Type B pancreatic cell (in vitro differentiated cells): ENCODE results near the gene FAHD1. TPM values are rescaled to one million over a fixed set of nuclear protein-coding genes. Genes with fewer than 3 reads are reported as not detected.

ENCODE experiments used
- DNase-seq: peaks from one replicate; pipeline ENCODE4 v3.0.0; 2021; ENCODE audit warnings: mixed read lengths; ENCODE audit not compliant: unreplicated experiment; ENCODE audit errors: extremely low spot score
- H3K27ac Mint-ChIP-seq: 2 replicates; pipeline ENCODE4 v1.8.0; 2021; ENCODE audit warnings: mild to moderate bottlenecking, mixed read lengths
- H3K27me3 Mint-ChIP-seq: 2 replicates; pipeline ENCODE4 v1.8.0; 2021; ENCODE audit warnings: mixed read lengths
- H3K36me3 Mint-ChIP-seq: 2 replicates; pipeline ENCODE4 v1.8.0; 2021; ENCODE audit warnings: mixed read lengths
- H3K4me1 Mint-ChIP-seq: one replicate; pipeline ENCODE4 v1.8.0; 2021; ENCODE audit warnings: mixed read lengths; ENCODE audit not compliant: unreplicated experiment
- H3K4me3 Mint-ChIP-seq: 2 replicates; pipeline ENCODE4 v1.8.0; 2021; ENCODE audit warnings: mild to moderate bottlenecking, mixed read lengths
- H3K9me3 Mint-ChIP-seq: 2 replicates; pipeline ENCODE4 v1.8.0; 2021; ENCODE audit warnings: mixed read lengths
- total RNA-seq: library from RNA; stranded (reverse); gene quantifications from 2 replicates; pipeline ENCODE4 v1.2.1, GENCODE V29; 2021; ENCODE audit warnings: low replicate concordance
- TF ChIP-seq, protein P1 (sequence below): fragments of 200-600 bp; sonication (generic); conservative IDR thresholded peaks from 2 replicates; pipeline ENCODE4 v1.5.0; 2021; ENCODE audit warnings: antibody characterized with exemption, mild to moderate bottlenecking

Gene FAHD1
- total RNA-seq, 1 donor from 2014 or later: 33.2 TPM

DNA sequence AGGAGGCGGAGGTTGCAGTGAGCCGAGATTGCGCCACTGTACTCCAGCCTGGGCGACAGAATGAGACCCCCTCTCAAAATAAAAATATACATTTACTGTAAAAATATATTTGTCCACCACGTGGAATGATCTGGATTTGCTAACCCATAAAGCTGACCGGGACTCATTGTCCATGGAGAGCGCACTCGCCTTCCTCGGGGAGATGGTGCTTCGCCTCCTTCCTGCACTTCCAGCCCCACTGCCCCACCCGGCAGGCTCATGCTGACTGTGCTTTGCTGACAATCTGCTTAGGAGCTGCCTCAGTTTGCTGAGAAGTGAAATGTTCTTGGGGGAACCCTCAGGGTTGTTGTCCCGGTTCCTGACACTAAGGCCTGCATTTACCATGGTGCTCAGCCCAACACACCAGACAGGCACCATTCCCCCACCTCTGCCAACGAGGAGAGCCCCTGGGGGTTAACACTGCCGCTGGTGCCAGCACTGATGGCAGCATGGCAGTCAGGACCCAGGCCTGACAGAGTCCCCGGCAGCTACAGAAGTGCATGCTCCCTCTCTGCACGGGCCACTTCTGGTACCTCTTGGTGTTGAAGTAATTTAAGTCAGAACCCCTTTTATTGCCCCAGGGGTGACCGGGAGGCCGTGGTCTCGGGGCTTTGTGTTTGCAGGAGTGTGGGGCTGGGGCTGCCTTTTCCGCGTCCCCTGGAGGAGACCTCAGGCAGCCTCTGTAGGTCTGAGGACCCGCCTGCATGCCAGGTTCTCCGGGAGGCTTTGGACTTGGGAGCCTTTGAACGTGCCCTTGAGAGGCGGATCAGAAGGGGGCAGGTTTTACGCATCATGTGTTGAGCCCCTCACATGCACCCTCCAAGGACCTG lies 41.8 kb upstream of the FAHD1 start:
- H3K27me3 Mint-ChIP-seq: no peaks in the 10 kb centered on the region
- TF ChIP-seq, protein P1, sequence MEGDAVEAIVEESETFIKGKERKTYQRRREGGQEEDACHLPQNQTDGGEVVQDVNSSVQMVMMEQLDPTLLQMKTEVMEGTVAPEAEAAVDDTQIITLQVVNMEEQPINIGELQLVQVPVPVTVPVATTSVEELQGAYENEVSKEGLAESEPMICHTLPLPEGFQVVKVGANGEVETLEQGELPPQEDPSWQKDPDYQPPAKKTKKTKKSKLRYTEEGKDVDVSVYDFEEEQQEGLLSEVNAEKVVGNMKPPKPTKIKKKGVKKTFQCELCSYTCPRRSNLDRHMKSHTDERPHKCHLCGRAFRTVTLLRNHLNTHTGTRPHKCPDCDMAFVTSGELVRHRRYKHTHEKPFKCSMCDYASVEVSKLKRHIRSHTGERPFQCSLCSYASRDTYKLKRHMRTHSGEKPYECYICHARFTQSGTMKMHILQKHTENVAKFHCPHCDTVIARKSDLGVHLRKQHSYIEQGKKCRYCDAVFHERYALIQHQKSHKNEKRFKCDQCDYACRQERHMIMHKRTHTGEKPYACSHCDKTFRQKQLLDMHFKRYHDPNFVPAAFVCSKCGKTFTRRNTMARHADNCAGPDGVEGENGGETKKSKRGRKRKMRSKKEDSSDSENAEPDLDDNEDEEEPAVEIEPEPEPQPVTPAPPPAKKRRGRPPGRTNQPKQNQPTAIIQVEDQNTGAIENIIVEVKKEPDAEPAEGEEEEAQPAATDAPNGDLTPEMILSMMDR: no peak
- H3K27ac Mint-ChIP-seq: no peak overlapping the region

DNA sequence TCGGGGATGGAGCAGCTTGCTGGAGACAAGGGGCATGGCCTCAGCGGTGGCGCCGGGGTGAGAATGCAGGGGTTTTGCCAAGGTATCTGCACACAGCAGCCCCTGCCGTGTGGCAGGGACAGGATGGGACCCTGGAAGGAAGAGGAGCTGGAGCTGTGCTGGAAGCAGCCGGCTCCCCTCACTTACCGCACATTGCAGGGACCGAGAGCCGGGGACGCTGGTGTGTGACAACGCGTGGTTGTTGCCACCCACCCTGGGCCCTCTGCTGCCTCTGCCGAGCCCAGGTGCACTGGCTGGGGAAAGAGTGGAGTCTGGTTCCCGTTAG lies 41.2 kb upstream of the FAHD1 start:
- no peaks in the 10 kb centered on the region for H3K27me3 Mint-ChIP-seq

More for the DNA sequence above, 41.8 kb upstream of the FAHD1 start:
- DNase-seq: no peak
- peak overlapping the region; percentile 81 for H3K4me3 Mint-ChIP-seq
- H3K36me3 Mint-ChIP-seq: peaks cover 3% of the 10 kb centered on the region
- H3K4me1 Mint-ChIP-seq: peaks cover 14% of the 10 kb centered on the region
- no peaks in the 10 kb centered on the region for H3K9me3 Mint-ChIP-seq

DNA sequence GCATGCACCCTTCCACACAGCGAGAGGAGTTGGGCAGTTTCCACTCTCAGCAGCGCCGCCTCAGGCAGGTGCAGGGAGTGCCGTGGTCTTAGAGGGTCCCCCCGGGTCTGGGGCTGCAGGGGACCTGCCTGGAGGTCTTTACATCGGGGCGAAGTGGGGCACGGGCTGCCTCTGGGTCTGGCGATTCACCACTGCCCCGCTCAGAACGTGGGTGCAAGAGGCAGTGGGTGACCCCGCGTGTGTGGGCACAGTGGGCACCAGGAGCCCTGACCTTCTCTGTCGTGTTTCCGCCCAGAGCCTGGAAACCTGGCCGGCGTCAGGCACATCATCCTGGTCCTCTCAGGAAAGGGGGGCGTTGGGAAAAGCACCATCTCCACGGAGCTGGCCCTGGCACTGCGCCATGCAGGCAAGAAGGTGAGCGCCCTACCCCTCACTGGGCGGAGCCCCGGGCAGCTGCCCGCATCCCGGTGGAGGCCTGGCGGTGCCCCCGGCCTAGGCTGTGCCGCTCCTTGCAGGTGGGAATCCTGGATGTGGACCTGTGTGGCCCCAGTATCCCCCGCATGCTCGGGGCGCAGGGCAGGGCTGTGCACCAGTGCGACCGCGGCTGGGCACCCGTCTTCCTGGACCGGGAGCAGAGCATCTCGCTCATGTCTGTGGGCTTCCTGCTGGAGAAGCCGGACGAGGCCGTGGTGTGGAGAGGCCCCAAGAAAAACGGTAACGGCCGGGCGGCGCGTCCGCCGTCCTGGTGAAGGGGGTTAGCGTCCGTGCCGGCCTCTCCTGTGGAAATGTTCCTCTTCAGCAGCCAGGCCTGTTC lies 40.6 kb upstream of the FAHD1 start:
- no peaks in the 10 kb centered on the region for H3K9me3 Mint-ChIP-seq
- no peak overlapping the region for H3K4me3 Mint-ChIP-seq
- TF ChIP-seq, protein P1: no peak
- H3K36me3 Mint-ChIP-seq: peaks cover 3% of the 10 kb centered on the region
- DNase-seq: no peak
- H3K27me3 Mint-ChIP-seq: no peaks in the 10 kb centered on the region
- no peak overlapping the region for H3K27ac Mint-ChIP-seq
- H3K4me1 Mint-ChIP-seq: peaks cover 9% of the 10 kb centered on the region

More for the DNA sequence above, 41.2 kb upstream of the FAHD1 start:
- DNase-seq: no peak
- H3K36me3 Mint-ChIP-seq: peaks cover 3% of the 10 kb centered on the region
- TF ChIP-seq, protein P1: no peak
- no peaks in the 10 kb centered on the region for H3K9me3 Mint-ChIP-seq
- peaks cover 14% of the 10 kb centered on the region for H3K4me1 Mint-ChIP-seq
- H3K4me3 Mint-ChIP-seq: peak overlapping the region; percentile 45
- no peak overlapping the region for H3K27ac Mint-ChIP-seq

DNA sequence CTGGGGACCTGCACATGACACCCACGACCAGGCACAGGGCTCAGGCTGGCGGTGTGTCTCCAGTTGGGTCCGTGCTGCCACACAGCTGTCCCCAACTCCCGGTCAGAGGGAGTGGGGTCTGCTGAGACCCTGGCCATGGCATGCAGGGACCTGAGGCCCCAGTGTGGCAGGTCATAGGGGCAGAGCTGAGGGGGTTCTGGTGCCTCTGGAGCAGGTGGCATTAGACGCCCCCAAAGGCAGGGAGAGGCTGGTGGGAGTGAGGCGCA lies 40.0 kb upstream of the FAHD1 start:
- H3K4me3 Mint-ChIP-seq: no peak overlapping the region
- H3K27me3 Mint-ChIP-seq: no peaks in the 10 kb centered on the region
- peaks cover 3% of the 10 kb centered on the region for H3K36me3 Mint-ChIP-seq

DNA sequence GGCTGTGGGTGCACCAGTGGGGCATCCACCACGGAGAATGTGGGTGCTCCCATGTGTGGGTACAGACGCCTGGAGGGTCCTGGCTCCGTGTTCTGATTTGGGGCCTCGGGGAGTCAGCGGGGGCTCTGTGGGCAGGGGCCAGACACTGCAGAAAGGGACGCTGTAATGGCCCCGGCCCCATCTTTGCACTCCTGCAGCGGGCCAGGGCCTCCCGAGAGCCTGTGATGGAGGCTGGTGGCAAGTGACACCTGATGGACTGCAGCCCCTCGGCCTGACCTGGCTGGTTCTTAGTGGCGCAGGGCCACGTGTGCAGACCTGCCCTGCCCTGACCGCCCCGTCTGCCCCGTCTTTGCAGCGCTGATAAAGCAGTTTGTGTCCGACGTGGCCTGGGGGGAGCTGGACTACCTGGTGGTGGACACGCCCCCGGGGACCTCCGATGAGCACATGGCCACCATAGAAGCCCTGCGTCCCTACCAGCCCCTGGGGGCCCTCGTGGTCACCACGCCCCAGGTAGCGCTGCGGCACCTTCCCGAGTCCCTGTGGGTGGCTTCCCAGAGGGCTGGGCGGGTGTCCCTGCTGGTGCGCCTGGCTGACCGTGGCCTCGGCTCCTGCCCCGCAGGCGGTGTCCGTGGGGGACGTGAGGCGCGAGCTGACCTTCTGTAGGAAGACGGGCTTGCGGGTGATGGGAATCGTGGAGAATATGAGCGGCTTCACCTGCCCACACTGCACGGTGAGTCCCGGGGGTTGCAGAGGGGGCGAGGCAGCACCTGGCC lies 39.5 kb upstream of the FAHD1 start:
- DNase-seq: no peak
- no peaks in the 10 kb centered on the region for H3K27me3 Mint-ChIP-seq
- H3K4me1 Mint-ChIP-seq: peaks cover 4% of the 10 kb centered on the region
- TF ChIP-seq, protein P1: no peak
- H3K36me3 Mint-ChIP-seq: peaks cover 3% of the 10 kb centered on the region
- no peak overlapping the region for H3K4me3 Mint-ChIP-seq
- H3K27ac Mint-ChIP-seq: no peak overlapping the region
- H3K9me3 Mint-ChIP-seq: no peaks in the 10 kb centered on the region

More for the DNA sequence above, 40.0 kb upstream of the FAHD1 start:
- no peaks in the 10 kb centered on the region for H3K9me3 Mint-ChIP-seq
- TF ChIP-seq, protein P1: no peak
- DNase-seq: no peak
- no peak overlapping the region for H3K27ac Mint-ChIP-seq
- H3K4me1 Mint-ChIP-seq: peaks cover 4% of the 10 kb centered on the region
